Neural progenitor cell (in vitro differentiated cells): ENCODE data around the gene TMED9. TPM values are rescaled to one million over a fixed set of nuclear protein-coding genes. Genes with fewer than 3 reads are reported as not detected.

ENCODE experiments used
- DNase-seq: peaks from one replicate; pipeline ENCODE4 v3.0.0-alpha.2; 2016; ENCODE audit warnings: low spot score
- H2AFZ ChIP-seq: fragments of 200-600 bp; sonication (generic); replicated peaks from 2 replicates; pipeline ENCODE4 v1.6.1; 2016; ENCODE audit warnings: antibody characterized with exemption
- H3F3A ChIP-seq: fragments of 200-600 bp; sonication (generic); 2 replicates; pipeline ENCODE4 v1.6.1; 2016; ENCODE audit warnings: antibody characterized with exemption, low read depth
- H3K27ac ChIP-seq: fragments of 200-600 bp; sonication (generic); 2 replicates; pipeline ENCODE4 v1.5.1; 2016; ENCODE audit warnings: mild to moderate bottlenecking
- H3K27me3 ChIP-seq: fragments of 200-600 bp; sonication (generic); 2 replicates; pipeline ENCODE4 v1.6.1; 2016; ENCODE audit warnings: mild to moderate bottlenecking, moderate library complexity
- H3K36me3 ChIP-seq: fragments of 200-600 bp; sonication (generic); 2 replicates; pipeline ENCODE4 v1.5.1; 2016
- H3K4me1 ChIP-seq: fragments of 200-600 bp; sonication (generic); 2 replicates; pipeline ENCODE4 v1.6.1; 2016; ENCODE audit warnings: mixed run types
- H3K4me2 ChIP-seq: fragments of 200-600 bp; sonication (generic); 2 replicates; pipeline ENCODE4 v1.6.1; 2016
- H3K4me3 ChIP-seq: fragments of 200-600 bp; sonication (generic); 2 replicates; pipeline ENCODE4 v1.5.1; 2016
- H3K79me2 ChIP-seq: fragments of 200-600 bp; sonication (generic); 2 replicates; pipeline ENCODE4 v1.6.1; 2016; ENCODE audit warnings: low read depth
- H3K9ac ChIP-seq: fragments of 200-600 bp; sonication (generic); 2 replicates; pipeline ENCODE4 v1.6.1; 2016
- H3K9me3 ChIP-seq: fragments of 200-600 bp; sonication (generic); 2 replicates; pipeline ENCODE4 v1.5.1; 2016; ENCODE audit warnings: low read depth
- H4K20me1 ChIP-seq: fragments of 200-600 bp; sonication (generic); 2 replicates; pipeline ENCODE4 v1.6.1; 2016; ENCODE audit warnings: low read depth
- H3K27ac Mint-ChIP-seq: 3 replicates; pipeline ENCODE4 v1.8.0; 2021; ENCODE audit warnings: mixed read lengths
- H3K27me3 Mint-ChIP-seq: 2 replicates; pipeline ENCODE4 v1.8.0; 2022; ENCODE audit warnings: low read depth, mild to moderate bottlenecking, inconsistent platforms, moderate library complexity, mixed read lengths; ENCODE audit not compliant: insufficient read depth
- H3K36me3 Mint-ChIP-seq: 3 replicates; pipeline ENCODE4 v1.8.0; 2021; ENCODE audit warnings: mixed read lengths
- H3K4me1 Mint-ChIP-seq: 3 replicates; pipeline ENCODE4 v1.8.0; 2021; ENCODE audit warnings: mixed read lengths
- H3K4me3 Mint-ChIP-seq: 3 replicates; pipeline ENCODE4 v1.8.0; 2021; ENCODE audit warnings: mild to moderate bottlenecking, moderate library complexity, mixed read lengths
- H3K9me3 Mint-ChIP-seq: 3 replicates; pipeline ENCODE4 v1.8.0; 2020; ENCODE audit warnings: mixed read lengths
- CTCF ChIP-seq: fragments of 200-600 bp; sonication (generic); IDR thresholded peaks from 2 replicates; pipeline ENCODE4 v1.5.1; 2017; ENCODE audit warnings: antibody characterized with exemption, mild to moderate bottlenecking
- EZH2 ChIP-seq: fragments of 200-600 bp; sonication (generic); IDR thresholded peaks from 2 replicates; pipeline ENCODE4 v1.6.1; 2017; ENCODE audit warnings: antibody characterized with exemption, mild to moderate bottlenecking, moderate library complexity
- EZH2phosphoT487 ChIP-seq: fragments of 200-600 bp; sonication (generic); IDR thresholded peaks from 2 replicates; pipeline ENCODE4 v1.6.1; 2017; ENCODE audit warnings: antibody characterized with exemption
- total RNA-seq: library from RNA; depleted of rRNA; stranded (reverse); fragments of >200 nt; gene quantifications from 2 replicates; pipeline ENCODE4 v1.2.3, GENCODE V29; 2015; ENCODE audit warnings: low replicate concordance

The TMED9 gene
- total RNA-seq, 1 donor from 2014 or later = 30.9 TPM

GRCh38 chr5:177595026-177595585, 3.1 kb downstream of the TMED9 start:
- DNase-seq = no peak
- H2AFZ ChIP-seq = no peak overlapping the region

GRCh38 chr5:177595991-177596774, 4.2 kb downstream of the TMED9 start:
- H3K4me3 Mint-ChIP-seq = peak overlapping the region; percentile 63

More at GRCh38 chr5:177595026-177595585, 3.1 kb downstream of the TMED9 start:
- H3K4me3 Mint-ChIP-seq = no peak overlapping the region
- Histone ChIP-seq H3K4me1 (no peaks in the 10 kb centered on the region), H3K27ac (no peak overlapping the region), H3F3A (peaks cover 12% of the 10 kb centered on the region), H4K20me1 (no peaks in the 10 kb centered on the region), H3K79me2 (peaks cover 11% of the 10 kb centered on the region), H3K36me3 (no peaks in the 10 kb centered on the region), H3K9ac (no peak overlapping the region), H3K4me3 (no peak overlapping the region), H3K27me3 (peaks cover 37% of the 10 kb centered on the region), H3K4me2 (no peak overlapping the region), H3K9me3 (no peaks in the 10 kb centered on the region)
- H3K9me3 Mint-ChIP-seq = no peaks in the 10 kb centered on the region
- H3K27me3 Mint-ChIP-seq = peaks cover 9% of the 10 kb centered on the region
- H3K36me3 Mint-ChIP-seq = peaks cover 18% of the 10 kb centered on the region
- TF ChIP-seq CTCF = no peak
- TF ChIP-seq EZH2phosphoT487 = no peak
- TF ChIP-seq EZH2 = no peak
- no peak overlapping the region for H3K27ac Mint-ChIP-seq
- peaks cover 18% of the 10 kb centered on the region for H3K4me1 Mint-ChIP-seq

GRCh38 chr5:177596775-177597238, 4.8 kb downstream of the TMED9 start:
- TF ChIP-seq EZH2 (no peak), EZH2phosphoT487 (no peak), CTCF (no peak)
- H3K4me1 ChIP-seq = no peaks in the 10 kb centered on the region
- H3K9me3 ChIP-seq = no peaks in the 10 kb centered on the region
- Mint-ChIP-seq H3K9me3 (no peaks in the 10 kb centered on the region), H3K4me1 (peaks cover 32% of the 10 kb centered on the region), H3K4me3 (no peak overlapping the region), H3K36me3 (peaks cover 18% of the 10 kb centered on the region), H3K27ac (no peak overlapping the region), H3K27me3 (peaks cover 7% of the 10 kb centered on the region)
- H3K9ac ChIP-seq = no peak overlapping the region
- DNase-seq = no peak
- H3K36me3 ChIP-seq = no peaks in the 10 kb centered on the region
- no peak overlapping the region for H3K4me2 ChIP-seq
- H2AFZ ChIP-seq = no peak overlapping the region
- H3F3A ChIP-seq = peaks cover 12% of the 10 kb centered on the region
- H3K27ac ChIP-seq = no peak overlapping the region
- H4K20me1 ChIP-seq = no peaks in the 10 kb centered on the region
- H3K79me2 ChIP-seq = peaks cover 14% of the 10 kb centered on the region
- H3K4me3 ChIP-seq = no peak overlapping the region
- H3K27me3 ChIP-seq = peaks cover 22% of the 10 kb centered on the region

More at GRCh38 chr5:177595991-177596774, 4.2 kb downstream of the TMED9 start:
- H3K36me3 ChIP-seq = no peaks in the 10 kb centered on the region
- H3K9me3 ChIP-seq = no peaks in the 10 kb centered on the region
- peaks cover 12% of the 10 kb centered on the region for H3F3A ChIP-seq
- H3K4me2 ChIP-seq = no peak overlapping the region
- H3K27me3 ChIP-seq = peaks cover 26% of the 10 kb centered on the region
- Mint-ChIP-seq H3K4me1 (peaks cover 26% of the 10 kb centered on the region), H3K27me3 (peaks cover 7% of the 10 kb centered on the region), H3K36me3 (peaks cover 18% of the 10 kb centered on the region), H3K27ac (no peak overlapping the region), H3K9me3 (no peaks in the 10 kb centered on the region)
- TF ChIP-seq EZH2phosphoT487 (no peak), CTCF (no peak), EZH2 (no peak)
- no peak overlapping the region for H3K9ac ChIP-seq
- DNase-seq = no peak
- H4K20me1 ChIP-seq = no peaks in the 10 kb centered on the region
- H2AFZ ChIP-seq = no peak overlapping the region
- no peak overlapping the region for H3K27ac ChIP-seq
- H3K4me3 ChIP-seq = no peak overlapping the region
- peaks cover 14% of the 10 kb centered on the region for H3K79me2 ChIP-seq
- H3K4me1 ChIP-seq = no peaks in the 10 kb centered on the region
